Activated CD8-positive, alpha-beta T cell treated with anti-CD3 and anti-CD28 coated beads for 36 hours (primary cell): ENCODE measurements around the gene AK2. TPM values are rescaled to one million over a fixed set of nuclear protein-coding genes. Genes with fewer than 3 reads are reported as not detected.
A peak's percentile ranks its signal among the peaks of the same experiment; 100 is the strongest.
"Not testable (repeated sequence)": the region's sequence is repeated elsewhere in the genome, so short reads cannot be mapped to it uniquely, and the experiment has no call there.

Source experiments
- ATAC-seq: fragments of 200-7000 bp; cut with Tn5 transposase; one replicate; pipeline ENCODE4 v1.10.0; 2021; ENCODE audit warnings: mild to moderate bottlenecking, moderate library complexity
- CTCF ChIA-PET: fragments of 350-600 bp; sonication (Branson Sonifier 250); formaldehyde crosslinking; loops from one replicate; lab custom pipeline; 2021; ENCODE audit warnings: antibody characterized with exemption; lab: Charles Lee
- POLR2A ChIA-PET: fragments of 350-600 bp; sonication (Branson Sonifier 250); formaldehyde crosslinking; loops from one replicate; lab custom pipeline; 2021; ENCODE audit warnings: antibody characterized with exemption; lab: Charles Lee
- DNase-seq: peaks from one replicate; pipeline ENCODE4 v3.0.0-alpha.2; 2020
- H3K27ac Mint-ChIP-seq: one replicate; pipeline ENCODE4 v1.8.0; 2021; ENCODE audit warnings: mild to moderate bottlenecking, mixed read lengths
- H3K27me3 Mint-ChIP-seq: one replicate; pipeline ENCODE4 v1.8.0; 2021; ENCODE audit warnings: mixed read lengths
- H3K36me3 Mint-ChIP-seq: one replicate; pipeline ENCODE4 v1.8.0; 2021; ENCODE audit warnings: low read depth, mixed read lengths
- H3K4me1 Mint-ChIP-seq: one replicate; pipeline ENCODE4 v1.8.0; 2021; ENCODE audit warnings: low read depth, mixed read lengths
- H3K4me3 Mint-ChIP-seq: one replicate; pipeline ENCODE4 v1.8.0; 2021; ENCODE audit warnings: mild to moderate bottlenecking, moderate library complexity, mixed read lengths
- H3K9me3 Mint-ChIP-seq: one replicate; pipeline ENCODE4 v1.8.0; 2021; ENCODE audit warnings: mixed read lengths
- intact Hi-C: fragments of 100-400 bp; cut with micrococcal nuclease; formaldehyde crosslinking; loops from one replicate; pipeline ENCODE4 v1.10.0; 2022
- total RNA-seq, 2 experiments: library from RNA; stranded (reverse); gene quantifications; one replicate each; pipeline ENCODE4 v1.2.3, GENCODE V29; 2021
- TF ChIP-seq, protein P1 (sequence below): fragments of 200-600 bp; IDR thresholded peaks from one replicate; pipeline ENCODE4 v1.8.0; 2022; ENCODE audit warnings: antibody characterized with exemption, mild to moderate bottlenecking

Gene AK2
- total RNA-seq, 2 experiments from 2014 or later = 404 TPM

DNA sequence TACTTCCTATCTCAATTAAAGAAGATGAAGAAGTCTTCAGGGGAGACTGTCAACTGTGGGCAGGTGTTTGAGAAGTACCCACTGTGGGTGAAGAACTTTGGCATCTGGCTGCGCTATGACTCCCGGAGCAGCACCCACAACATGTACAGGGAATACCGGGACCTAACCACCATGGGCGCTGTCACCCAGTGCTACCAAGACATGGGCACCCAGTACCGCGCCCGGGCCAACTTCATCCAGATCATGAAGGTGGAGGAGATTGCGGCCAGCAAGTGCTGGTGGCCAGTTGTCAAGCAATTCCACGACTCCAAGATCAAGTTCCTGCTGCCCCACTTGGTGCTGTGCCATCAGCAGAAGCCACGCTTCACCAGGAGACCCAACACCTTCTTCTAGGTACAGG is 56.6 kb downstream of the AK2 start:
- ChIA-PET CTCF (interaction anchor here (1.0 to 1.6 kb wide), 5 partner anchors 8 to 74 kb away, joined by 3 to 10 read pairs (median 7); partner anchors contain the start of gene RNF19B), POLR2A (interaction anchor here (0.8 to 2.5 kb wide), 5 partner anchors 9 to 45 kb away, joined by 3 to 12 read pairs (median 4); no protein-coding TSS in a partner anchor)
- peaks cover 41% of the 10 kb centered on the region for H3K4me1 Mint-ChIP-seq
- no peak overlapping the region for H3K4me3 Mint-ChIP-seq
- H3K27me3 Mint-ChIP-seq = no peaks in the 10 kb centered on the region
- no peaks in the 10 kb centered on the region for H3K9me3 Mint-ChIP-seq
- intact Hi-C loops = no loop called here
- H3K27ac Mint-ChIP-seq = peak overlapping the region; percentile 15
- TF ChIP-seq, protein P1, sequence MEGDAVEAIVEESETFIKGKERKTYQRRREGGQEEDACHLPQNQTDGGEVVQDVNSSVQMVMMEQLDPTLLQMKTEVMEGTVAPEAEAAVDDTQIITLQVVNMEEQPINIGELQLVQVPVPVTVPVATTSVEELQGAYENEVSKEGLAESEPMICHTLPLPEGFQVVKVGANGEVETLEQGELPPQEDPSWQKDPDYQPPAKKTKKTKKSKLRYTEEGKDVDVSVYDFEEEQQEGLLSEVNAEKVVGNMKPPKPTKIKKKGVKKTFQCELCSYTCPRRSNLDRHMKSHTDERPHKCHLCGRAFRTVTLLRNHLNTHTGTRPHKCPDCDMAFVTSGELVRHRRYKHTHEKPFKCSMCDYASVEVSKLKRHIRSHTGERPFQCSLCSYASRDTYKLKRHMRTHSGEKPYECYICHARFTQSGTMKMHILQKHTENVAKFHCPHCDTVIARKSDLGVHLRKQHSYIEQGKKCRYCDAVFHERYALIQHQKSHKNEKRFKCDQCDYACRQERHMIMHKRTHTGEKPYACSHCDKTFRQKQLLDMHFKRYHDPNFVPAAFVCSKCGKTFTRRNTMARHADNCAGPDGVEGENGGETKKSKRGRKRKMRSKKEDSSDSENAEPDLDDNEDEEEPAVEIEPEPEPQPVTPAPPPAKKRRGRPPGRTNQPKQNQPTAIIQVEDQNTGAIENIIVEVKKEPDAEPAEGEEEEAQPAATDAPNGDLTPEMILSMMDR = no peak
- H3K36me3 Mint-ChIP-seq = no peaks in the 10 kb centered on the region
- DNase-seq (no peak), ATAC-seq (no peak)

DNA sequence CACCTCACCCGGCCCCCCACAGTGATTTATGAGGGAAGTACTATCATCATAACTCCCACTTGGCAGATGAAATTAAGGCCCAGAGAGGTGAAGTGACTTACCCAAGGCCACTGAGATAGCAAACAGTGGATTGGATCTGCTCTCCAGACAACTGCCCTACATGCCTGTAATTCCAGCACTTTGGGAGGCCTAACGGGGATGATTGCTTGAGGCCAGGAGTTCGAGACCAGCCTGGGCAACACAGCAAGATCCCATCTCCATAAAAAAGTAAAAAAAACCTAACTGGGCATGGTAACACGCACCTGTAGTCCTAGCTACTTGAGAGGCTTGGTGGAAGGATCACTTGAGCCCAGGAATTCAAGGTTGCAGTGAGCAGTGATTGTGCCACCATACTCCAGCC is 57.8 kb downstream of the AK2 start:
- TF ChIP-seq, protein P1 = no peak
- no peak for DNase-seq
- no peaks in the 10 kb centered on the region for H3K36me3 Mint-ChIP-seq
- ATAC-seq = no peak
- peaks cover 32% of the 10 kb centered on the region for H3K4me1 Mint-ChIP-seq
- no peak overlapping the region for H3K27ac Mint-ChIP-seq
- H3K9me3 Mint-ChIP-seq = no peaks in the 10 kb centered on the region
- intact Hi-C loops = no loop called here
- no peak overlapping the region for H3K4me3 Mint-ChIP-seq
- ChIA-PET CTCF (interaction anchor here (1.1 kb wide), 1 partner anchor 11 kb away, joined by 3 read pairs; no protein-coding TSS in a partner anchor), POLR2A (no interaction called here)
- no peaks in the 10 kb centered on the region for H3K27me3 Mint-ChIP-seq

DNA sequence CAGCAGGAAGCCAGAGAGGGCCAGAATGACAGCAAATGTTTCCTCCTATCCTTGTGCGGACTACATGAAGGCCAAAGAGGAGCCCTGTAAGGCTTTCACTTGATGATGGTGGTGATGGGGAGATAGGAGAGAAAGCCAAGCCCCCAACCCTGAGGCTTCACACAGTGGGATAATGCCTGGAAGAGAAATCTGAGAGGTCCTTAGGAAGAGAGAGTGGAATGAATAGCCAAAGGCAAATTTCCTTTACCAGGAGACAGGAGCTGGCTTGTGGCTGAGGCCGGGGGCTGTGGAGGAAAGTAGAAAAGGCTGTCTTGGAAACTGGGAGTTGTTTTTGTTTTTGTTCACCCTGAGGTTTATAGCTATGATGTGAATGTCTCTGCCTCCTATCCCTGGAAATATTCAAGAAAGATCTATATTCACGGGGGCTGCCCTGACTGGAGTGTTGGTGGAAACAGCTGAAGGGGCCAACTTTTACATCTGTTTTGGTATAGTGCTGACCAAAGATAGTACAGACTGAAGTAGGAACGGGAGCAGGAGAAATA is 59.1 kb downstream of the AK2 start:
- POLR2A ChIA-PET = interaction anchor here (1.0 kb wide), 1 partner anchor 54 kb away, joined by 4 read pairs; no protein-coding TSS in a partner anchor
- CTCF ChIA-PET = interaction anchor here (0.9 to 1.1 kb wide), 2 partner anchors 10 to 77 kb away, joined by 3 to 4 read pairs; no protein-coding TSS in a partner anchor
- TF ChIP-seq, protein P1 = no peak
- Mint-ChIP-seq H3K9me3 (no peaks in the 10 kb centered on the region), H3K27ac (no peak overlapping the region), H3K27me3 (peaks cover 3% of the 10 kb centered on the region), H3K4me1 (peaks cover 27% of the 10 kb centered on the region), H3K36me3 (no peaks in the 10 kb centered on the region), H3K4me3 (no peak overlapping the region)
- ATAC-seq (no peak), DNase-seq (no peak)
- intact Hi-C loops = no loop called here

DNA sequence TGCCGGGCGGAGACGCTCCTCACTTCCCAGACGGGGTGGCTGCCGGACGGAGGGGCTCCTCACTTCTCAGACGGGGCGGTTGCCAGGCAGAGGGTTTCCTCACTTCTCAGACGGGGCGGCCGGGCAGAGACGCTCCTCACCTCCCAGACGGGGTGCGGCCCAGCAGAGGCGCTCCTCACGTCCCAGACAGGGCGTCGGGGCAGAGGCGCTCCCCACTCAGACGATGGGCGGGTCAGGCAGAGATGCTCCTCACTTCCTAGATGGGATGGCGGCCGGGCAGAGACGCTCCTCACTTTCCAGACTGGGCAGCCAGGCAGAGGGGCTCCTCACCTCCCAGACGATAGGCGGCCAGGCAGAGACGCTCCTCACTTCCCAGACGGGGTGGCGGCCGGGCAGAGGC is 61.6 kb downstream of the AK2 start:
- H3K36me3 Mint-ChIP-seq, DNase-seq, H3K9me3 Mint-ChIP-seq, H3K4me1 Mint-ChIP-seq, POLR2A ChIA-PET, intact Hi-C loops, H3K4me3 Mint-ChIP-seq, ATAC-seq, H3K27ac Mint-ChIP-seq: not testable (repeated sequence)
- CTCF ChIA-PET = interaction anchor here (0.6 kb wide), 1 partner anchor 253 kb away, joined by 3 read pairs; no protein-coding TSS in a partner anchor
- H3K27me3 Mint-ChIP-seq = peaks cover 21% of the 10 kb centered on the region

DNA sequence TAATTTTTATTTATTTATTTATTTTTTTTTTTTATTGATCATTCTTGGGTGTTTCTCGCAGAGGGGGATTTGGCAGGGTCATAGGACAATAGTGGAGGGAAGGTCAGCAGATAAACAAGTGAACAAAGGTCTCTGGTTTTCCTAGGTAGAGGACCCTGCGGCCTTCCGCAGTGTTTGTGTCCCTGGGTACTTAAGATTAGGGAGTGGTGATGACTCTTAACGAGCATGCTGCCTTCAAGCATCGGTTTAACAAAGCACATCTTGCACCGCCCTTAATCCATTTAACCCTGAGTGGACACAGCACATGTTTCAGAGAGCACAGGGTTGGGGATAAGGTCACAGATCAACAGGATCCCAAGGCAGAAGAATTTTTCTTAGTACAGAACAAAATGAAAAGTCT is 63.2 kb downstream of the AK2 start:
- CTCF ChIA-PET, ATAC-seq, H3K4me1 Mint-ChIP-seq, H3K4me3 Mint-ChIP-seq, intact Hi-C loops, DNase-seq, H3K27ac Mint-ChIP-seq, POLR2A ChIA-PET, H3K36me3 Mint-ChIP-seq, H3K9me3 Mint-ChIP-seq: not testable (repeated sequence)
- H3K27me3 Mint-ChIP-seq = peaks cover 21% of the 10 kb centered on the region

DNA sequence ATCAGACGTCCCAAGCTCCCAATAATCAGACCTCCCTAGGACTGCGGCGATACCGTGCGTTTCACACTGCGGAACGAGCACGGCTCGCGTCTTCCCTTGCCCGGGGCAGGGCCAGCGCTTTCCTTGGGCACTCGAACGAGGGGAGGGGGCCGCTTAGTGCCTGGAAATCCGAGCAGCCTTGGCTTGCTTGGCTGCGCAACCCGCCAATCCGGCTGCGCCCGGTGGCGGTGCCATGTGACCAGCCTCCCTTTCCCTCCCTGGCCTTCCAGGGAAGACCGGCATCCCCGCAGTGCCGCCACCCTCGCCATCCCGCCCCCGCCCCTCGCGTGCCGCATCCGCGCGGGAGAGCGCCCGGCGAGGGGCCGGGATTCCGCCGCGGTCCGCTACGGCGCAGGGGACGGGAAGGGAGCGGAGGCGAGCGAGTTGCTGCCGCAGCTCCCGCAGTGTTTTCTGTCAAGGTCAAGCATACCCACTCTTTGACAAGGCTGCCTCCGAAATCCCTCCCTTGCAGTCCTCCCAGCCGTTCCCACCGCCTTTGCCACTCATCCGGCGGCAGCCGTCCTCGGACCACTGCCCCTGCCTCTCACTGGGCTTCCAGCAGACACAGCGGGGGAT is 63.8 kb downstream of the AK2 start:
- CTCF ChIA-PET = interaction anchor here (1.0 to 2.5 kb wide), 2 partner anchors 8 to 82 kb away, joined by 6 to 7 read pairs; no protein-coding TSS in a partner anchor
- Mint-ChIP-seq H3K27ac (no peak overlapping the region), H3K27me3 (peaks cover 21% of the 10 kb centered on the region), H3K4me3 (peak overlapping the region; percentile 47), H3K4me1 (peaks cover 13% of the 10 kb centered on the region), H3K9me3 (no peaks in the 10 kb centered on the region), H3K36me3 (peaks cover 3% of the 10 kb centered on the region)
- ATAC-seq (peak; percentile 32), DNase-seq (no peak)
- TF ChIP-seq, protein P1 = no peak
- POLR2A ChIA-PET = interaction anchor here (1.2 to 2.2 kb wide), 2 partner anchors 8 to 9 kb away, joined by 6 to 13 read pairs; partner anchors contain the start of gene RNF19B
- intact Hi-C loops = no loop called here
